GM10266 (cell line): ENCODE results near the gene CPS1.

ENCODE experiments used
- DNase-seq: peaks from one replicate; pipeline ENCODE4 v3.0.0; 2012; ENCODE audit errors: extremely low spot score
- CTCF ChIP-seq: IDR thresholded peaks from 2 replicates; pipeline ENCODE4 v1.5.1; 2012; ENCODE audit warnings: mild to moderate bottlenecking, low read depth; ENCODE audit not compliant: control insufficient read depth, insufficient read depth; ENCODE audit errors: missing control alignments

The CPS1 gene

GRCh38 chr2:210556329-210556980, at the start of gene CPS1:
TSS of gene CPS1 (plus strand) at chr2:210556599. CDS start at chr2:210556734, 135 bp downstream.
- DNase-seq, result no peak
- TF ChIP-seq CTCF, result no peak

- TF ChIP-seq CTCF, result no peak
- DNase-seq, result no peak
Measured at GRCh38 chr2:210515911-210516310, 40.5 kb upstream of the CPS1 start.

- DNase-seq, result no peak
- no peak for TF ChIP-seq CTCF
Measured at GRCh38 chr2:210517264-210517663, 39.1 kb upstream of the CPS1 start.

GRCh38 chr2:210519594-210519993, 36.8 kb upstream of the CPS1 start:
- no peak for DNase-seq
- TF ChIP-seq CTCF, result no peak

- DNase-seq, result no peak
- TF ChIP-seq CTCF, result no peak
Measured at GRCh38 chr2:210522399-210522798, 34.0 kb upstream of the CPS1 start.

- TF ChIP-seq CTCF, result no peak
- DNase-seq, result no peak
Measured at GRCh38 chr2:210523650-210524289, 32.6 kb upstream of the CPS1 start.

- no peak for DNase-seq
- TF ChIP-seq CTCF, result no peak
Measured at GRCh38 chr2:210524533-210524932, 31.9 kb upstream of the CPS1 start.
